Stimulated activated CD4-positive, alpha-beta T cell treated with anti-CD3 and anti-CD28 coated beads, Interleukin-12 subunit alpha, Interleukin-12 subunit beta, amount 100 ng/mL, for 24 hours (primary cell): ENCODE data around the gene C19orf38.
"Not testable (repeated sequence)": the region's sequence is repeated elsewhere in the genome, so short reads cannot be mapped to it uniquely, and the experiment has no call there.

ENCODE experiments used
- DNase-seq, 2 experiments: peaks; one replicate each; pipeline ENCODE4 v3.0.0-alpha.2; 2020; ENCODE audit warnings: low read depth in 2 of 2

Gene C19orf38

DNA sequence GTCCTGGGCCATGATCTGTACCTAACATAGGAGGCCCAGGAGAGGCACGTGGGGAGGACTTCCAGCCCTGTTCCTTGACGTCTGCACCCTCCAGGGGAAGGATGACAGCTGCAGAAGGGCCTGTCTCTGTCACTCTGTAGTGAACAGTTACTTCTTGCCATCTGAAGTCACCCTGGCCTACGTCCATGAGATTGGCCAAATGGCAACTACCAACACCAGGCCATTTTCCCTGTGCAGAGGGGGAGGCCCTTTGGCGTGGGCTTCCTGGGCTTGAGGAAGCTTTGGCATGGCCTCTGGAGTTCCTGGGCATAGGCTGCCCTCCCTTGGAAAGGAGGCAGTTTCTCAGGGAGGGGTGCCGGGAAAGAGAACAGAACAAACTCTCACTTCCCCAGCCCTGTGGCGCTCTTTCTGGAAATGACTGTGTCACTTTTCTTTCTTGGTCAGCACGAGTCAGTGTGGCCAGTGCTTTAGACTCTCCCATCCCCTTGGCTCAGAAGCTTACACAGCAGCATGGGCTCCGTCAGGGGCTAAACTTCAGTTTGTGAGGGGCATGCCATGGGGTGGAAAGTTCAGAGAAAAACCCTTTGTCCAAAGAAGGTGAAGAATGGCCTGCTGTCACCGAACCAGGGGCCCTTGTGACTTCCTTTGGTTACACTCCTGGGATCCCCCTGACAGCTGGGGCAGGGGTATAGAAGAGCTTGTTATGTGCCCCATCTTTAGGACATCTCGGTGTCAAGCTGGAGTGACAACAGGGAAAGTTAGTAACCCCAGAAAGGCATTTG is 28.4 kb downstream of the C19orf38 start:
- DNase-seq: no peak

DNA sequence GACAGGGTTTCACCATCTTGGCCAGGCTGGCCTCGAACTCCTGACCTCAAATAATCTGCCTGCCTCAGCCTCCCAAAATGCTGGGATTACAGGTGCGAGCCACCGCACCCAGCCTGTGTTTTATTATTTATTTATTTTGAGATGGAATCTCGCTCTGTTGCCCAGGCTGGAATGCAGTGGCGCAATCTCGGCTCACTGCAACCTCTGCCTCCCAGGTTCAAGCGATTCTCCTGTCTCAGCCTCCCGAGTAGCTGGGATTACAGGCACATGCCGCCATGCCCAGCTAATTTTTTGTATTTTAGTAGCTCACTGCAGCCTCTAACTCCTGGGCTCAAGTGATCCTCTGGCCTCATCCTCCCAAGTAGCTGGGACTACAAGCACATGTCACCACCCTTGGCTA is 29.4 kb downstream of the C19orf38 start:
- not testable (repeated sequence) for DNase-seq

GRCh38 chr19:10878253-10878652 is 30.0 kb downstream of the C19orf38 start:
- DNase-seq: no peak

DNA sequence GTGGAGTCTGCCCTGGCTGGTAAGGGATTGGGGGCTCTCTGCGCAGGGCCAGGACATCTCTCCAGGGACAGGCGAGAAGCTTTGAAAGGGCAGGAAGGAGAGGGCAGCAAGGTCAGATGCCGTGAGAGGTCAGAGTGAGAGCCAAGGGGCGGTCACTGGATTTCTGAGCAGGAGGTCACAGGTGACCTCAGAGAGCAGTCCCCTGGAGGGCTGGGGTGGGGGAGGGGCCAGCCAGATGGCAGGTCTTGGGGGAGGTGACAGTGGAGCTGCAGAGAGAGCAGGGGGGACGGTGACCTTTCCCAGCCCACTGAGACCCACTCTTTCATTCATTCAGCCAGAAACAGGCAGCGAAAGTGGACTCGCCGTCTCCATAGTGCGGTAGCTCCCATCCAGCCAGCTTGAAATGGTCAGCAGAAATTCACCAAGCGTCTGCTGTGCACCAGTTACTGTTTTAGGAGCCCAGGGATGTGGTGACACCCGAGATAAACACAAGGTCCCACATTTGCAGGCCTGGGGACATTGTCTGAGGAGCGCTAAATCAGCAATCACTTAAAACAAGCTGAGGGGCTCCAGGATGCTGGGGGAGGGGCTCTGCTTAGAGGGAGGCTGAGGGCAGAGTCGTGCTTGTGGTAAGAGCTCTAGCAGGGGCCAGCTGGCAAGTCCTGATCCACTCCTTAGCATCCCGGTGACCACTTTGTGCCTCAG is 33.3 kb downstream of the C19orf38 start:
- DNase-seq: no peak

DNA sequence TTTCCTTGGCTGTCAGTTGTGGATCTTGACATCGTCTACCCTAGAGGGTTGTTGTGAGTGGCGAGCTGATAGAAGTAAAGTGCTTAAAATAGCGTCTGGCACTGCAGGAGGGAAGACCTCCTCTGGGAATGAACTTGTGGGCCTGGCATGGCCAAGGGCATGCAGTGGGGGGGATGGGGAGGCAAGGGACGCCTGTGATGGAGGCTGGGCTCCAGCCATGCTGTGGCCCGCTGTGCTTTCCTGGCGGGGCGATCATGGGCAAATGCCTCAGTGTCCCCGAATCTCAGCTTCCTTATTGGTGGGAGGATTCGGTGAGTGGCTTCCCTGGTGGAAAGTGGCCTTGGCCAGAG is 33.9 kb downstream of the C19orf38 start:
- DNase-seq: no peak

DNA sequence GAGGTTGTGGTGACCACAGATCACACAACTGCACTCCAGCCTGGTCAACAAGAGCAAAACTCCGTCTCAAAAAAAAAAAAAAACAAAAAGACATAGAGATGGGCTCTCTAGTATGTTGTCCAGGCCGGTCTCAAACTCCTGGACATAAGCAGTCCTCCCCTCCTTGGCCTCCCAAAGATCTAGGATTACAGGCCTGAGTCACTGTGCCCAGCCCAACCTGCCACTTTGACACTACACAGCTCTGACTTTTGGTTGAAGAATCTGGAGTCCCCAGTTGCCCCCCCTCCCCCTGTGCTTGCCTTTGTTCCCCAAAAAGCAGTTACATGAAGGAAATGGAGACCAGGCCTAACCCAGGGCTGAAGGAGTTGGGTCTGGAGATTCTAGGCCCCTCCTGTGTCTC is 36.1 kb downstream of the C19orf38 start:
- no peak for DNase-seq

DNA sequence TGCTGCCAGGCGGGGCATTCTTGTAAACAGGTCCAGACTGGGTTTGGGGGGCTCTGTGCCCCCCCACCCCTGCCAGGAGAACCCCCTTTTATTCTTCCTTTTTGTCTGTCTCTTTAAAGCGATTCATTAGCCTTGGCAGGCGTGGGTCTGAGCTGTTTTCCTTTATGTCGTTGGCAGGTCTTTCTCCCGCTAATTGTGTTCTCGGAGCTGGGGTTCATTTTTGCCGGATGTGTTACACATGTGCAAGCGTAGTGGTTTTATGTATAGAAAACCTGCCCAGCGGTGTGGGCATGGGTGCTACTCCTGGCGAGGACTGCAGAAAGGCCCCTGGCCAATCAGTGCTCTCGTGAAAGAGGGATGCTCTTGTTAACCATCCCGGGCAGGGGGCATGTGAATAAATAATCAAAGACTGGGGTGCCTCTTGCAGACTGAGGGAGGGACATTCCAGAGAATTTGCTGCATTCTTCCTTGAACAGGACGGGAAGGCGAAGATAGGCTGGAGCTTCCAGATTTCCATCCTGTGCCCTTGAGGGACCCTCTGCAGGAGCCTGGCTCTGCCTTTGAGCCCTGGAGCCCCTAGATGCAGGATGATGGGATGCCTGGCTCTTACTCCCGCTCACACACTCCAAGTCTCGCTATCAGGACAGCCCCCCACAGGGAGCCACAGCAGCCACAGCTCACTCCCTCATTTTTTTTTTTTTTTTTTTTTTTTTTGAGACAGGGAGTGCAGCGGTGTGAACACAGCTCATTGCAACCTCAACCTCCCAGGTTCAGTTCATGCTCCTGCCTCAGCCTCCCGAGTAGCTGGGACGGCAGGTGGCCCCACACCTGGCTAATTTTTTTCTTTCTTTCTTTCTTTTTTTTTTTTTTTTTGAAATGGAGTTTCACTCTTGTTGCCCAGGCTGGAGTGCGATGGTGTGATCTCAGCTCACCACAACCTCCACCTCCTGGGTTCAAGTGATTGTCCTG is 37.3 kb downstream of the C19orf38 start:
- DNase-seq: no peak

GRCh38 chr19:10887616-10888367 is 39.6 kb downstream of the C19orf38 start:
- no peak for DNase-seq

DNA sequence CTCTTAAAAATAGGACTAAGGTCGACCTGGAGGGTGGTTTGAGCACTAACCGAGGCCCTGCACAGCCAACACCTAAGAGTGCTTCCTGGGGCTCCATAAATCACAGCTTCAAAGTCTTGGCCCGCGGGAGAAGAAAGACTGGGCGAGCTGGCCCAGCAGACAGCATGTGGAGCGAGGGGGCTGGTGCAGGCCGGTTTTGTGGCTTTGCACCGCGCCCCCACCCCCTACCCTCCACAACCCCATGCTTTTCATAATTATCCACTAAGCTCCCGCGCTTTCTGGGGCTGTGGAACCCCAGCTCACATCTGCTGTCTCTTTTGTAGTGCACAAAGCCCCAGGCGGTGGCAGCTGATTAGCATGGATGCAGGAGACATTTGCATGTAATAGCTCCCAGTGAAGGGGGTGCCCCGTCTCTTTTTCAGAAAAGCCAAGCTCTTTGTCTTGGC is 40.2 kb downstream of the C19orf38 start:
- no peak for DNase-seq

DNA sequence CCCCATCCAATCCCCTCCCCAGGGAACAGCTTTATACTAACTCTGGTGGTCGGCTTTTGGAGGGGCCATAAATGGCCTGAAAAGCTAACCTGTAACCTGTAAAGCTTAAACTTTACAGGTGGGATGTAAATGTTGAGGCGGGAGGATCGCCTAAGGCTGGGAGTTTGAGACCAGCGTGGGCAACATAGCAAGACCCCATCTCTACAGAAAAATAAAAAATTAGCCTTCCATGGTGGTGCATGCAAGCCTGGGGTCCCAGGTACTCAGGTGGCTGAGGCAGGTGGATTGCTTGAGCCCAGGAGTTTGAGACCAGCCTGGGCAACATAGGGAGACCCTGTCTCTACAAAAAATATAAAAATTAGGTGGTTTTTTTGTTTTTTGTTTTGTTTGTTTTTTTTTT is 41.7 kb downstream of the C19orf38 start:
- no peak for DNase-seq

GRCh38 chr19:10891405-10892086 is 43.3 kb downstream of the C19orf38 start:
- no peak for DNase-seq

DNA sequence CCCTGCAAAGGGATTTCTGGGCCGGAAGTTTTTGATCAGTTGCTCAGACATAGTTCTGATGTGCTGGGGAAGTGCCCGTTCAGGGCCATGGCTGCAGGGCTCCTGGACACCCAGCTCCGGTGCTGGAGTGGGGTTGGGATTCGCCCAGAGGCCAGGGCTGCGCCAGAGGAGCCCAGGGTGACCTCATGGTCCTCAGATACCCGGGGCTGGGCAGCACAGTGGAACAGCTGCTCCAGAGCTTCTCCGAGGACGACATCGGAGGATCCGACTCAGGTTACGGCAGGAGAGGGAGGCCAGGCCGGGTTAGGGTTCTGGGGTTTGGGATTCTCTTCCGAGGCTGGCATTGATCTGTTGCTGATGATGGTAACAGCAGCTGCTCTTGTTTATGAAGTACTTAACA is 44.0 kb downstream of the C19orf38 start:
- DNase-seq: no peak

DNA sequence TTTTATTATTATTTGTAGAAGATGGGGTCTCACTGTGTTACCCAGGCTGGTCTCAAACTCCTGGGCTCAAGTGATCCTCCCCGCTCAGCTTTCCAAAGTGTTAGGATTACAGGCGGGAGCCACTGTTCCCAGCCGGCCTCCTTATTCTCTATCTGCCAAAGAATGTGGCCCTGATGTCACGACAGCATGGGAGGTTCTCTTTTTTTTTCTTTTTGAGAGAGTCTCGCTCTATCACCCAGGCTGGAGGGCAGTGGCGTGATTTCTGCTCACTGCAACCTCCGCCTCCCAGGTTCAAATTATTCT is 46.6 kb downstream of the C19orf38 start:
- DNase-seq: no peak

DNA sequence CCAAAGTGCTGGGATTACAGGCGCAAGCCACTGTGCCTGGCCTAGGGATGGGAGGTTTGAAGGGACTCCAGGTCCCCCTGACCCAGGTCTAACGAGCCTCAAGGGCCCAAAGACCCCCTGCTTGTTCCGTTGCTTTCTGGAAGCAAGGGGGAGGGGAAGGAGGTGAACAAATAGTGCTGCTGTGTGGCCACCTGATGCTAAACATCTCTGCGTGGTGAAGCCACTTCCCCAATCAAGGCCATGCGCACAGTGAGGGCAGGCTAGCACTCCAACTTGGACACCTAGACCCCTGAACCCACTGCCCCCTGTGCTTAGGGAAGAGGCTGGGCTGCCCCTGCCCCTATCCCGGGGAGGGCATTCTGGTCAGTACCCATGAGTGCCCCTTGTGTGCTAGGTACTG is 47.1 kb downstream of the C19orf38 start:
- no peak for DNase-seq

GRCh38 chr19:10895920-10896319 is 47.7 kb downstream of the C19orf38 start:
- no peak for DNase-seq

DNA sequence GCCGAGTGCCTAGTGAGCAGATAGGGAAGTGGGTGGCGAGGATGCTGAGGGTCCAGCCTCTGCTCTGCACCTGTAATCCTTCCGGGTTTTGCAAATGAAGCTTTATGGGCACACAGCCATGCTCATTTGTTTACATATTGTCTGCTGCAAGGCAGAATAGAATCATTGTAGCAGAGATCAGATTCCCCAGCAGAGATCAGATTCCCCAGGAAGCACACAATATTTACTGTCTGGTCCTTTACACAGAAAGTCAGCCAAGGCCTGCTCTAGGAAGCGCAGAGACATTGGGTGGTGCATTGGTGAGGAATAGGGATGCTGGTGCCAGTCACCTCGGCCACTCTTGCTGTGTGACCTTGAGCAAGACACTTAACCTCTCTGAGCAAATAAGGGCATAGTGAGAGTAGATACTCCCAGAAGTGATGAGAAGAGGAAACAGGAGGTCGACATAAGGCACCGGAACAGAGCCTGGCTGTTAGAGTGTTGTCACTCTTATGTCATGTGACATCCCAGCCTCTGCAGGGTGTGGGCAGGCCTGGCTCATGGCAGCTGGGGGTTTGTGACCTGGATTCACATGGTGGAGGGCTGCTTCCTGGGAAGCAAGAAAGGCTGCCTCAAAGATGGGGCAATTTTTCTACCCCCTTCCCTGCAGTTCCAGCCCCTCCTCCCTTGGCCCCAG is 48.8 kb downstream of the C19orf38 start:
- DNase-seq: no peak

- DNase-seq: no peak
Observed at GRCh38 chr19:10898633-10899032, 50.4 kb downstream of the C19orf38 start.

DNA sequence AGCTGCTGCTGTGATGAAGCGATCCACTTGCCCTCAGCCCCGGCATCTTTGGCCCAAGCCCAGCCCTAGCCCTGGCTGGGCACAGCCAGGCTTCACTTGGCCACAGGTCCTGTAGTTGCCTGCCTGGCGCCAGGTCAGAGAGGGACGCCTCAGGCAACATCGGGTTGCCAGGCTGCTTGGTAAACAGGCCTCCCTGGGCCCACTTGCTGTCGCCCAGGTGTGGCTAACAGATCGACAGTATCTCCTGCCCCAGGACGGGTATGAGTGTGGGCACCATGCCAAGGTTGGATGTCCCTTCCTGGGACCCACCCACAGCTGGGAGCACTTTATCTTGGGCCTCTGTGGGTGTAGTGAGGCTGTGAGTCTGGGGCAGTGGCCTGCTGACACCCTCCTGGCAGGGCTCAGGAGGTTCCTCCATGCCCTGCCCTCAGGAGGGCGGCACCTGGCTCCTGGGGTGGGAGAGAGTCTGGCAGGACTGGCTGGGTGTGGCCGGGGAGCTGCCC is 51.0 kb downstream of the C19orf38 start:
- DNase-seq: no peak

- DNase-seq: no peak
Observed at GRCh38 chr19:10907925-10908324, 59.7 kb downstream of the C19orf38 start.

DNA sequence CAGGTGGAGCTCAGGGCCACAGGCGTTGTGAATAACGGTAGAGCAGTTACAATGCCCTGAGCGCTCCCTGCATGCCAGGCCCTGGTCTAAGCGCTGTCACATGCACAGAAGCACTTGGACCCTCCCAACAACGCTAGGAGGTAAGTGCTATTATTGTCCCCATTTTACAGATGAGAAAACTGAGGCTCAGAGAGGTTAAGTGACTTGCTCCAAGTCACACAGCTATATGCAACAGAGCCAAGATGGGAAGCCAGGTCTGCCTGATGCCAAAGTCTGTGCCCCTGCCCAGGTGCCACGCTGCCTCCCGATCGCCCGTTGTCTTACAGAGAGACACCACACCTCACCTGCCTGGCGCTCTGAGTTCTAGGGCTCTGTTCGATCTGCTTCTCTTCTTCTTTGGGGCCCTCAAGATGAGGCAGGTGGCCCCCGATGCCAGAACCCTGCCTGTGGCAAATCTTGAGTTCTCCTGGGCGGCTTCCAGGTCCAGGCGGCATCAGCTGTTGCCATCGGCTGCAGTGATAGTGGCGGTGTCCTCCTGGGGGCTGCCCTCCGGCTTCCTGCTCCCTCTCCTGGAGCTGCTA is 60.3 kb downstream of the C19orf38 start:
- DNase-seq: no peak
